ENCODE results near the gene GLT8D1. TPM values are rescaled to one million over a fixed set of nuclear protein-coding genes. Genes with fewer than 3 reads are reported as not detected.

Gene GLT8D1
- total RNA-seq, 1 experiment from 2014 or later: 26.5 TPM

DNA sequence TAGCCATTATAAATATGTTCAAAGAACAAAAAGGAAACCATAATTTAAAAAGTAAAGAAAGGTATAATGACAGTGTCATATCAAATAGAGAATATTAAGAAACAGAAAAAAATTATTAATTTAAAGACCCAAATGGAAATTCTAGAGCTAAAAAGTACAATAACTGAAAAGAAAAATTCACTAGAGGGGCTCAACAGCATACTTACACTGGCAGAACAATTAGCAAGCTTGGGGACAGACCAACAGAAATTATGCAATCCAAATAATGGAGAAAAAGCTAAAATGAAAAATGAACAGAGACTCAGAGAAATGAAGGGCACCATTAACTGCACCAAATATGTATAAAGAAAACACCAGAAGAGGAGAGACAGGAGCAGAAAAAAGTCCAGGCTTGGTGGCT is 14.0 kb upstream of the GLT8D1 start:
- DNase-seq (ENCODE audit: low spot score): no peak
- no peaks in the 10 kb centered on the region for H3K4me1 ChIP-seq (ENCODE audit: insufficient read depth, low read length, poor library complexity, severe bottlenecking)
- TF ChIP-seq, protein P1, sequence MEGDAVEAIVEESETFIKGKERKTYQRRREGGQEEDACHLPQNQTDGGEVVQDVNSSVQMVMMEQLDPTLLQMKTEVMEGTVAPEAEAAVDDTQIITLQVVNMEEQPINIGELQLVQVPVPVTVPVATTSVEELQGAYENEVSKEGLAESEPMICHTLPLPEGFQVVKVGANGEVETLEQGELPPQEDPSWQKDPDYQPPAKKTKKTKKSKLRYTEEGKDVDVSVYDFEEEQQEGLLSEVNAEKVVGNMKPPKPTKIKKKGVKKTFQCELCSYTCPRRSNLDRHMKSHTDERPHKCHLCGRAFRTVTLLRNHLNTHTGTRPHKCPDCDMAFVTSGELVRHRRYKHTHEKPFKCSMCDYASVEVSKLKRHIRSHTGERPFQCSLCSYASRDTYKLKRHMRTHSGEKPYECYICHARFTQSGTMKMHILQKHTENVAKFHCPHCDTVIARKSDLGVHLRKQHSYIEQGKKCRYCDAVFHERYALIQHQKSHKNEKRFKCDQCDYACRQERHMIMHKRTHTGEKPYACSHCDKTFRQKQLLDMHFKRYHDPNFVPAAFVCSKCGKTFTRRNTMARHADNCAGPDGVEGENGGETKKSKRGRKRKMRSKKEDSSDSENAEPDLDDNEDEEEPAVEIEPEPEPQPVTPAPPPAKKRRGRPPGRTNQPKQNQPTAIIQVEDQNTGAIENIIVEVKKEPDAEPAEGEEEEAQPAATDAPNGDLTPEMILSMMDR (conservative IDR thresholded peaks at IDR 0.05; ENCODE audit: low read depth, low read length): no peak
- no peak for TF ChIP-seq EZH2 (IDR thresholded peaks at IDR 0.05; ENCODE audit: borderline replicate concordance, low read depth, low read length, poor library complexity, severe bottlenecking)
- no peak overlapping the region for H3K4me3 ChIP-seq (ENCODE audit: low read depth, low read length, poor library complexity, severe bottlenecking)
- ChIA-PET POLR2A (ENCODE audit: low non-redundant PET) (no interaction called here), CTCF (no interaction called here)
- no peaks in the 10 kb centered on the region for H3K27me3 ChIP-seq (replicated peaks; ENCODE audit: insufficient read depth, low read depth, low read length, poor library complexity)
- intact Hi-C loops (cut with micrococcal nuclease; ENCODE audit: unreplicated experiment): no loop called here
- no peaks in the 10 kb centered on the region for H3K9me3 ChIP-seq (ENCODE audit: low read depth, low read length, poor library complexity, severe bottlenecking)
- H3K36me3 ChIP-seq (ENCODE audit: insufficient read depth, low read length, poor library complexity, severe bottlenecking): no peaks in the 10 kb centered on the region
- H3K27ac ChIP-seq (ENCODE audit: low read depth, low read length, poor library complexity, severe bottlenecking): no peak overlapping the region
- no TSS peak for BruUV-seq (replicated peaks)

DNA sequence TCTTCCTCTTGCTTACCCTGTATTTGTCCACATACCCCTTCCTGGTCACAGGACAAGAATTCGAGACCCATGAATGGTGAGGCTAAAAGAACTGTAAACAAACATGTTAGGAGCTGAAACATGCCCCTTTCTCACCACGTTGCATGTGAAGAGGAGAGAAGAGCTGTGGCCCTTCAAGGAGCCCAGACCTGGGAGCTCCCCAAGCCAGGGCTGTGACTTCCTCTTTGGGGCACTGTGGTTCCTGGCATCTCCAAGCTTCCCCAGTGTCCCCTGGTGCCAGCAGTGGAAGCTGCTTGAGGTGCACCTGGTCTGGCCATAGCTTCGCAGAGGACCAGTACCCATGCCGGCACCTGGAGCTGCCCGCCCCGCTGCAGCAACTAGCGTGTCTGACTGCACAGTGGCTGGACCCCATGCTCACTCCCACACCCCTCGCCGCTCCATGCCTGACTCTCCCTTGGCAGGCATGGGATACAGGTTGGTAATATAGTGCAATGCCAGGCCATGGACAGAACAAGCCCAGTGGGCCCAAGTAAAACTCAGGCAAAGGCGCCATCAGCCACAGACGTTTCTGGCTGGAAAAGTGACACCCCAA is 10.2 kb upstream of the GLT8D1 start:
- no peak overlapping the region for H3K27ac ChIP-seq (ENCODE audit: low read depth, low read length, poor library complexity, severe bottlenecking)
- no TSS peak for BruUV-seq (replicated peaks)
- H3K27me3 ChIP-seq (replicated peaks; ENCODE audit: insufficient read depth, low read depth, low read length, poor library complexity): no peaks in the 10 kb centered on the region
- H3K4me3 ChIP-seq (ENCODE audit: low read depth, low read length, poor library complexity, severe bottlenecking): no peak overlapping the region
- intact Hi-C loops (cut with micrococcal nuclease; ENCODE audit: unreplicated experiment): no loop called here
- CTCF ChIA-PET: no interaction called here
- no peaks in the 10 kb centered on the region for H3K4me1 ChIP-seq (ENCODE audit: insufficient read depth, low read length, poor library complexity, severe bottlenecking)
- no peaks in the 10 kb centered on the region for H3K9me3 ChIP-seq (ENCODE audit: low read depth, low read length, poor library complexity, severe bottlenecking)
- DNase-seq (ENCODE audit: low spot score): no peak
- H3K36me3 ChIP-seq (ENCODE audit: insufficient read depth, low read length, poor library complexity, severe bottlenecking): no peaks in the 10 kb centered on the region
- POLR2A ChIA-PET (ENCODE audit: low non-redundant PET): no interaction called here
- no peak for TF ChIP-seq EZH2 (IDR thresholded peaks at IDR 0.05; ENCODE audit: borderline replicate concordance, low read depth, low read length, poor library complexity, severe bottlenecking)
- TF ChIP-seq, protein P1 (conservative IDR thresholded peaks at IDR 0.05; ENCODE audit: low read depth, low read length): no peak

DNA sequence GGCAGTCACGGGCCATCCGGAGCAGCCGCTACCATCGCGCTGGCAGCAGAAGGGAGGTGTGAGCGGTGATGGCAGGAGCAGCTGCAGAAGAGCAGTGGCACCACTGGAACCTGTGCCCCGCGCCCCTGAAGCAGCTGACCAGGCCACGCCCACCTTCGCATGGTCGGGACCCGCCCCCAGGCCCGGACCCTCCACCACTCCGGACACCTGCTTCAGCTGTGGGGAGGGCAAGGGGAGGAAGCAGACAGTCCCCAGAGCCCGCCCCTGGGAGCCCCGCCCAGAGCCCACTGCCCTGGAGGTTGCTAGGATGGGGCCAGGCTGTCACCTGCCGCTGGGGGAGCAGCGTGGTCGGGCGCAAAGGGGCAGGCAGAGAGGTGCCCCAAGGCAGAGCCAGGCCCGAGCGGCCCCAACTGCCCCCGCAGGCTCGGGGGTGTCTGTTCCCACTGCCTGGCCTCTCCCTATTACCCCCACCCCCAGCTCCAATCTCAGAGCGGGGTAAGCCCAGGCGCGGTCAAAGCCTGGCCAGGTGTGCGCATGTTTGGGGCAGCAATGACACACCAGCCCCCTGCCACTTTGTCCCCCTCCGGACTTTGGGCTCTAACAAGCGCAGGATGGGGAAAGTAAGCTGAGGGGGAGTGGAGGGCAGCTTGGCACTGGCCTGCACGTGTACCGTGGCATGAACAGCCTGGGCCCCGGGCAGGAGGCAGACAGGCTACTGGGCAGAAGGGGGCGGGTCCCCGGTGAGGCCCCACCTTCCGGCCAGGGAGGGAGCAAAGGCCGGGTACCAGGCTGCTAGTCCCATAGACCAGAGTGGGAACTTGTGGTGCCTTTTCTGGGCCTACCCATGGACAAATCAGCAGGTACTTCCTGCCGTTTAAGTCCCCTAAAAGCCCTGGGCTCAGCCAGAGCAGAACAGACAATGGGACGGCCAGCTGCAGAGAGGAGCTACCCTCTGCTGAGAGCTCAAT is 9.0 kb upstream of the GLT8D1 start:
- DNase-seq (ENCODE audit: low spot score): no peak
- Histone ChIP-seq H3K4me1 (ENCODE audit: insufficient read depth, low read length, poor library complexity, severe bottlenecking) (no peaks in the 10 kb centered on the region), H3K27ac (ENCODE audit: low read depth, low read length, poor library complexity, severe bottlenecking) (no peak overlapping the region), H3K4me3 (ENCODE audit: low read depth, low read length, poor library complexity, severe bottlenecking) (no peak overlapping the region), H3K36me3 (ENCODE audit: insufficient read depth, low read length, poor library complexity, severe bottlenecking) (no peaks in the 10 kb centered on the region), H3K9me3 (ENCODE audit: low read depth, low read length, poor library complexity, severe bottlenecking) (no peaks in the 10 kb centered on the region), H3K27me3 (replicated peaks; ENCODE audit: insufficient read depth, low read depth, low read length, poor library complexity) (no peaks in the 10 kb centered on the region)
- BruUV-seq (replicated peaks): no TSS peak
- POLR2A ChIA-PET (ENCODE audit: low non-redundant PET): no interaction called here
- CTCF ChIA-PET: no interaction called here
- intact Hi-C loops (cut with micrococcal nuclease; ENCODE audit: unreplicated experiment): no loop called here
- TF ChIP-seq, protein P1 (conservative IDR thresholded peaks at IDR 0.05; ENCODE audit: low read depth, low read length): no peak
- no peak for TF ChIP-seq EZH2 (IDR thresholded peaks at IDR 0.05; ENCODE audit: borderline replicate concordance, low read depth, low read length, poor library complexity, severe bottlenecking)
